GM19025 (cell line): ENCODE measurements around the gene MGAT3.
"Not testable (repeated sequence)": the region's sequence is repeated elsewhere in the genome, so short reads cannot be mapped to it uniquely, and the experiment has no call there.

Source experiments
- ATAC-seq: cut with Tn5 transposase; IDR thresholded peaks from one replicate; pipeline ENCODE4 v1.9.1; 2021; ENCODE audit warnings: mild to moderate bottlenecking, low read depth, moderate library complexity; ENCODE audit not compliant: unreplicated experiment

The MGAT3 gene

DNA sequence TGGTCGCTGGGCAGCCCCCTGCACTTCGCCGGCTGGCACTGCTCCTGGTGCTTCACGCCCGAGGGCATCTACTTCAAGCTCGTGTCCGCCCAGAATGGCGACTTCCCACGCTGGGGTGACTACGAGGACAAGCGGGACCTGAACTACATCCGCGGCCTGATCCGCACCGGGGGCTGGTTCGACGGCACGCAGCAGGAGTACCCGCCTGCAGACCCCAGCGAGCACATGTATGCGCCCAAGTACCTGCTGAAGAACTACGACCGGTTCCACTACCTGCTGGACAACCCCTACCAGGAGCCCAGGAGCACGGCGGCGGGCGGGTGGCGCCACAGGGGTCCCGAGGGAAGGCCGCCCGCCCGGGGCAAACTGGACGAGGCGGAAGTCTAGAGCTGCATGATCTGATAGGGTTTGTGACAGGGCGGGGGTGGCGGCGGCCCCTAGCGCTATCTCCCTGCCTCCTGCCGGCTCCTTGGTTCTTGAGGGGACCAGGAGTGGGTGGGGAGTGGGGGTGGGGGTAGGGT, 31.8 kb downstream of the MGAT3 start:
- ATAC-seq: no peak

DNA sequence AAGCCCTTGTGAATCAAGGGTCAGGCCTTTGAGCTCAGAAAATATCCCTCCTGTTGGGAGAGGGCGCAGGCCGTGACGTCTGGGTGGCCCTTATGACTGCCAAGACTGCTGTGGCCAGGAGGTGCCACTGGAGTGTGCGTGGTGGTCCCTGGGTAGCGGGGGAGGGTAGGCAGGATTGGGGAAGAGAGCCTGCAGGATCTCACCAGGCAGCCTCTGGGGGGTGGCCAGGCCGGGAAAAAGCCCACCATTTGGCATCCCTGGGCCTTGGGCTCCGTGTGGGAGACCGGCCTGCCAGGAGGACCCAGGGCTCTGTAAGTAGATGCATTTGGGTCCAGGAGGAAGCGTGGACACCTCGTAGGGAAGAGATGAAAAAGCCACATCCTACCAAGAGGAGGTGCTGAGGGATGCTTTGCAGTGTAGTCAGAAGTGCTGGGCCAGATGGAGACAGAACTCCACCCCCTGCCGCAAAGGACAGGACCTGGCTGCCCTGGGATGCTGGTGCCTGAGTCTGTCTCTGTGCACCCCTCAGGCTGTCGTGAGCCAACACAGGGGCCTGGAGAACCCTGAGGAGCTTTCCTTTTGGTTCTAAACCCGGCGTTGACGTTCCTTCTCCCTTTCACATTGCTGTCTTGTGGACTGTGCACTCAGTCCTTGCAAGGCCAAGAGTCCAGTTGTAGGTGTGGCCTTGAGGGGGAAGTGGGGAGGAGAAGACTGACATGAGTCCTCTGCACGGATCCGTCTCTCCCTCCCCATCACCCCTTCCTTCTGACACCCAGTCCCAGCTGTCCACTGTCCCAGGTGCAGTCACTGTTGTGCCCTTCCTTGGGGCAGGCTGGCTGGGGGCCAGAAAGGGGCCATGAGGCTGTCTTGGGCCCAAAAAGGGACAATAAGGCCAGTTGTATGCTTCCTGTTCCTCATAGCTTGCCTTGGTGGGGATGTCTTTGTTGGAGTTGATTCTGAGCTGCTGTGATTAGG, 32.6 kb downstream of the MGAT3 start:
- no peak for ATAC-seq

DNA sequence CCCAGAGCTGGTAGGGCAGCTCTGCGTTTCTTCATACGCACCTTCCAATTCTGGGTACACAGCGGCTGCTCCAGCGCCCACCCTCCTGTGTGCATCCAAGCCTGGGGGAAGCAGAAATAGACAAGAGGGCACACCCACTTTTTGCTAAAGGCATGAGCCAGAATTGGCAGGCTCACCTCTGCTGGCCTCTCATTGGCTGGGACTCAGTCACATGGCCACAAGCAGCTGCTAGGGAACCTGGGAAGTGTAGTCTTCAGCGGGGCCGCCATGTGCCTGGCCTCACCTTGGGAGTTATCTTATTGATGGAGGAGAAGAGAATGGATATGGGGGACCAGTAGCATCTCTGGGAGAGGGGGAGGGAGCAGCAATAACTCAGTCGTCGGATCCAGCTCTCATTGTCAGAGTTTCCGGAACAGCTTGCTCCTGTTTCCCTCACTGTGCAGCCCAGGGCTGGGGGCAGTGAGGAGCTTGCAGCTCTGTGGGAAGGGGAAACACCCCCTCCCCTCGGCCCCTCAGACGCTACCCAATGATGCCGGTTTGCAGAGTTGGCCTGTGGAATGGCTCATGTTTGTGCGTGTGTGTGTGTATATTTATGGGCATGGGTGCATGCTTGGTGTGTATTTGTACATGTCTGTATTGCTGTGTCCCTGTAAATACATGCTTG, 33.5 kb downstream of the MGAT3 start:
- peak; percentile 83 for ATAC-seq

DNA sequence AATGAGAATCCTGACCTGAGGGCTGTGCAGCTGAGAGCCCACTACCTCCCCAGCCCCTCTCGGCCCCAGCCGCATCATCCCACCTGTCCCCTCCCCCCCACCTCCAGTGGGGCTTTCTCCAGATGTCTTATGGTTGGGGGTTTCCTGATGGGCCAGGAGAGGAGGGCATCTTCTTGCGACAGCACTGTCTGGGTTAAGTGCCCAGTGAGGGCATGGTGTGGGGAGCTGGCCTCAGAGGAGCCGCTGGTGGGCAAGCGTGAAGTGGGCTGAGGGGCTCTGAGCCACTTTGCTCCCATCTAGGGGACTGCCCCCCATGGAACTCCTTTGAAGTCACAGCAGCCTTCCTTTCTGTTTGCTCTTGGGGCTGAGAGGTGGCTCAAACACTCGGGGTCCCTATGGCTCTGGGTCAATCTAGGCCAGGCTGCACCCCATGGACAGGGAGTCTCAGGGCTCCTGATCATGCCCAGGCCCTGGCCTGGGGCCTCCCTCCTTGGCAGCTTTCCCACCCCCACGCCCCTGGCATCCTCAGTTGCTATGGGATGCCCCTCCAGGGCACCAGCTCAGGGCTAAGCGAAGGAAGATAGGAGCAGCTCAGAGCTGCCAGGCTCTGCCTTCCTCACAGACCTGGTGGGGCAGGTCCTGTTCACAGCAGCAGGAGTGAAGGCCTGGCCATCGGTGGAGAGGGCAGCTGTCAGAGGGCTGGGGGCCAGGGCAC, 34.3 kb downstream of the MGAT3 start:
- ATAC-seq: no peak

DNA sequence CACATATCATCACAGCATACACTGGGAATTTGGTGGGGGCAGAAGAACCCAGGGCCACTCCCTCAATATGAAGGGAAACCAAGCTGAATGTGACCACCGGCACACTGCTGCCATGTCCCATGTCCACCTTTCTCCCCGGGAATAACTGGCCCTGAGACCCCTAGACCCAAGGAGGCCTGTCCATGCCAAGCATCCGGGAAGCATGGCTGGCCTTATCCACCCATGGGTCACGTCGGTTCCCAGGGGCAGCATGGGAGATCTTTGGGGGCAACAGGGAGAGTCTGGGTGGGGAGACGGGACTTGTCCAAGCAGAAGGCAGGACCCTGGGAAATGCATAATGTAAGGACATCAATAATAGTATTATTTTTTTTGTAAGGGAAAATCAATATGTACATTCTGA, 34.9 kb downstream of the MGAT3 start:
- no peak for ATAC-seq

DNA sequence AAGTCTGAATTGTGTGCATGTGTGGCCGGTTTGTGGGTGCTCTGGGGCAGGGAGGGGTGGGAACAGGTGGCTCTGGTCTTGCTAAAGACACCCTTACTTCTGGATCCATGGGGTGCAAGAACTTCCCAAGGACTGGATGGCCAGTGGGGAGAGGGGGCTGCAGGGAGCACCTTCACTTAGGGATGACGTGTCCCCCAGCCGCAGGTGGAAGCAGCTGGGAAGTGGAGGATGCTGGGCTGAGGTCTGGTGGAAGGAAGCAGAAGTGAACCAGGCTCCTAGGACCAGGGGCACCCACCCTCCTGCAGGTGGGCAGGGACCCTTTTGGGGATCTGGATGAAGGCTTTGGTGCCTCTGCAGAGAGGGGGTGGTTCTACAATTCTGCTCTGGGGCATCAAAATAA, 35.4 kb downstream of the MGAT3 start:
- ATAC-seq: no peak

DNA sequence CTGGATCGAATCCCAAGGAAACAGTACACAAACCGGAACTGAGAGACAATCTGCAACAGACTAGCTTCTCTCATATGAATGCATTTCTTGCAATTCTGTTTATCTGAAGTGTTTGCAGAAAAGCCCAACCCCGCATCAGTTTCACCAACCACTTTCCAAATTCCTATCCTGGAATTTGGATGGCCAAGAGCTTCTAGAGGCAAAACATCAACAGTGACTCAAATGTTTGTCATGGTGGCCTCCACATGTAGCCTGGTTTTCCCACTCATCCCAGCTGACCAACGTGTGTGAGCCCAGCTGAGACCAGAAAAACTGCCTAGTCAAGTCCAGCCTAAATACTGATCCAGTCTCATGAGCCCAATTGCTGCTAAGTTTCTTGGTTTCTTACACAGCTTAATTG, 36.9 kb downstream of the MGAT3 start:
- no peak for ATAC-seq

DNA sequence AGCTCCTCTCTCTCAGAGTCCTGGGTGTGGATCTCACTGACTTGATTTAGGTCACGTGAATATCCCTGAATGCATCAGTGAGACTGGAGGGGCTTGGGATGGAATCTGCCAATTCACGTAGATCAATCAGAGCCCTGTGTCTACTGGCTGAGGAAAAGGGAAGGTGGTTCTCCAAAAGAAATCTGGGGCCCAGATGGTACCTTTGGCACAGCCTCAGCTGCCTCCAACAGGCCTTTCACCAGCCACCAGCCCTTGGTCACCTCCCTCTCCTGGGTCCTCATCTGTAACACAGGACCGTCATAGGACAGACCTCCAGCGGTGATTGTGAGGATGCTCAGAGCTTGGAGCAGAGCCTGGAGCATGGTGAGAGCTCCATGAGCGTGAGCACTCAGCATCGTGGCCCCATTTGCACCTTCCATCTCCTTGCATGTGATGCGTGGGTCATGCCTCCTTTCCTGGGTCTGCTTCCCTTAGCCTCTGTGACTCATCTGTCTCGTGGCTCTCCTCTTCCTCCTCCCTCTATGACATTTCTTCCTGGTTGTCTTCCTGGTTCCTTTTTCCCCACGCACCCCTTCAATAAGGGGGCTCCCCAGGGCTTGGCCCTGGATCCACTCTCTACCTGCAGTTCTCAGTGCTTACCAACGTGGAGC, 37.8 kb downstream of the MGAT3 start:
- ATAC-seq: no peak

DNA sequence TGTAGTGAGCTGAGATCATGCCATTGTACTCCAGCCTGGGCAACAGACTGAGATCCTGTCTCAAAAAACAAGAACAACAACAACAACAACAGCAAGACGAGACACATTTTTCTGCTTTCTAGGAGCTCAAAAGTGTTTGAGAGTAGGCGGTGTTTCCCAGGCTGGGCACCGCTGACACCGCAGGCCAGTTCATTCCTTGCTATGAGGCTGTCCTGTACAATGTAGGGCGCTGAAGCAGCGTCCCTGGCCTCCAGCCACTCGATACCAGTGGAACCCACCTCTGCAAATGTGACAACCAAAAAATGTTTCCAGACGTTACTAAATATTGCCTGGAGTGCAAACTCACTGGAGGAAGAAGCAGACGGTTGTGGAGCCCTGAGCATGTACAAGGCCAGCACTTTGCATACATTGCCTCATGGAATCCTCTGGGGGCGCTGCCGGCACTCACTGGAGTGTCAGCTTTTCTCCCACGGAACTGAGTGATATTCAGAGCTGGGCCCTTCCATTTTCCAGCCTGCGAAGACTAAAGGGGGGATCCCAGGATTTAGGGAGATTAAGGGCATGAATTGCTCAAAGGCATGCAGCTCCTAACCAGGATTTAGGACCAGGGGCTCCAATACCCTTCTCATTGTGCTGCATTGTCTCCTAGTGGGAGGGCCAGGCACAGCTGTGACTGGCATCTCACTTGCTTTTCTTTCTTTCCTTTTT, 39.5 kb downstream of the MGAT3 start:
- no peak for ATAC-seq

DNA sequence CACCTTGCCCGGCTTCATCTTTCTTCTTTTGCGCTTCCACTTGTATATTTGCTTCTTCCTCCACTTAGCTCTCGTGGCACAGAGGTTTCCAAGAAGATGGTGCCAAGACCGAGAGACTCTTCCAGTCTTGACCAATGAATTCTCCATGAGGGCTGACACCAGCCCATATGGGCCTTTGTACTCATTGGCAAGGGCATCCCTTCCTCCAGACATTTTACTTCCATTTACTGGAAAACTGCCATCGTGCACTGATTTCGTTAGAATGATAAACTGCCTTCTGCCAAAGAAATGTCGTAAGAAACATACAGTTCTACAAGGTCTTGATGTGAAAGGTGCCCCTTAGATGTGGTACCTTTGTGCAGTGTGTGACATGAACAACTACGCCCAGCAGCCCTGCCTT, 40.6 kb downstream of the MGAT3 start:
- no peak for ATAC-seq

DNA sequence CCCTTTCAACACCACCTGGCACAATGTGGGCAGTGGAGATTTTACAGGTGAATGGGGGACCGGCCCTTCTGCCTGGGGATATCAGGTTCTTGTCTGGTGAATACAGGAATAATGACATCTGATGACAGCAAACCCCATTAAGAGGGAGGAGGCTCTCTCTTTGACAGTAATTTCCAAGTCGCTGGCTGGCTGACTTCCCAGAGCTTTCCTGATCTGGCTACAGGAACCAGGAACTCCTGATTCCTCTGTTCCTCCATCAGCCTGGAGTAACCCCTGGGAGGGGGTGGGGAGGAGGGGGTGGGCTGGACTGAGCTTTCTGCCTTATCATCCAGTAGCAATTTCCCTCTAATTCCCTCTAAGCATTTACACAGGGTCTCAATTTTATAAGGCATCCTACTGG, 41.6 kb downstream of the MGAT3 start:
- no peak for ATAC-seq

DNA sequence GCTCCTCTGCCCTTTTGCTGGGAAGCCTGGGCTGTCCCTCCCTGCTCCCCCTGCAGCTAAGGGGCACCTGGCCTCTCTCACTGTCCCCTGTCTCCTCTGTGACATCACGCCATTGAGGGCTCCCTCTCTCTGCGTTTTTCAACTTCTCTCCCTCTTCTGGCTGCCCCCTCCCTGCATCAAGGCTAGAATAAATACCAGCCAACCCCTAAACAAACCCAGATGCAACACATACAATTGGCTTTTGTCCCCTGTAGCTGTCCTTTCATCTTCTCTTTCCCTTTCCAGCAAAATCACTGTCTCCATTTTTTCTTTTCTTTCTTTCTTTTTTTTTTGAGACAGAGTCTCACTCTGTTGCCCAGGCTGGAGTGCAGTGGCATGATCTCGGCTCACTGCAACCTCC, 42.0 kb downstream of the MGAT3 start:
- no peak for ATAC-seq

DNA sequence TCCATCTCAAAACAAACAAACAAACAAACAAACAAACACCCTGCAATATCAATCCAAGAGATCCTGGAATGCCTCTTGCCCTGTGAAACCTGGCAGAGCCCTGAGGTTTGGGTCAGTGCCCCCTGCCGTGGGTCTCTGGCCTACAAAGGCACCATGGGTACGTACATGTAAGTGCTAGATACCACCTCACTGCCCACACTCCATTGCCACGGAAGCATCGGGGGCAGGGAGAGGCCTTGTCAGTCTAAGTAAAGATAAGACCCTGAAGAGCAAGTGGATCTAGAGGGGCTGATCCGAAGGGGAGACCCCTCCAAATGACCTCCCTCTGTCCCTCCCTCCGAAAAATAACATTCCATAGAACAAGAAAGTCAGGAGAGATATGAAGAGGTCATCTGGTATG, 43.3 kb downstream of the MGAT3 start:
- no peak for ATAC-seq

DNA sequence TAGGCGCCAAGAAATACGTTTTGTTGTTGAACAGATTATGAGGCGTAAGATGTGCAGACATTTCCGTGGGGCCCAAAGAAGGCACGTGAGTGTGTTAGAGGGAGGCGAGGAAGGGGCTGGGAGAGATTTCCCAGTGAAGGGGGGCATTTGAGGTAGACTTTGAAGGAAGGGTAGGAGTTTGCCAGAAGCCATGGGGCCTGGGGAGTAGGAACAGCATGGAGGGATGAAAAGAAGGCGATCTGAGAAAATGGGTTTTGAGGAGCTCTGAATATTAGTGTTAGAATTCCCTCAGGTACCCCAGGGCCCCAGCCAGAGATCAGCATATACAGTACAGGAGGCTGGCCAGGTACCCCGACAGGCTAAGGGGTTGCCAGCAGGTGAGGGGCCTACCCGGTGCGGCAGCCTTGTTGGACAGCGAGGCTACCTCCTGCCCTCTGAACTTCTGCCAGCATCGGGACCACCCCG, 44.9 kb downstream of the MGAT3 start:
- ATAC-seq: no peak

DNA sequence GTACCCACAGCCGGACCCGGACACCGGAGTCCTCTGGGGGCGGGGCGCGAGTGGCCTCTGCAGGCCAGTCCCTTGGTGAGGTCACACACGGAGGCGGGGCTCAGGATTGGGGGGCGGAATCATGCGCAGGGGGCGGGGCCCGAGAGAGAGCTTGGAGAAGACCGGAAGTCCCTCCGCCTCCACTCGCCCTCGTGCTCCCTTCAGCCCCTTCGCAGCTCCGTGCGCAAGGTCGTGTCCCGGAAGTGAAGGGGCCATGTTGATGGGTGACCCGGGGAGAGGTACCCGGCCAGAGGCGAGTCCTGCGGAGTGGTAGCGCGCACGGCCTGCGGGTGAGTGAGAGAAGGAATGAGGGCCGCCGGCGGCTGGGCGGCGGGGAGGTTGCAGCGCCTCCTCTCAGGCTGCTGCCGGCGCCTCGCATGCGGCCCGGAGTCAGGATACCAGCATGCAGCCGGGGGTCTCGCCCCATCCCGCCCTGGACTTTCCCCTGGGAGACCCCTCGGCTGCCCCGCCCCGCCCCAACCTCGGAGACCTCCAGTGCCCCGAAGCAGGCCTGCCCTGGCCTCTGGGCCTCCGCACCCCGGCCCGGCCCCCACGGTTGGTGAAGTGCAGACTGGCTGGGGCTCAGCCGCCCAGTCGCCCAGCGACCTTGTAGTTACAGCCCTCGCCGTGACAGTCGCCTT, 45.4 kb downstream of the MGAT3 start, which contains the start of gene MIEF1:
Gene MIEF1 (plus strand): TSS at position 182 of the 680 bp plus-strand sequence. CDS start 9,005 bp downstream, outside the sequence.
- ATAC-seq: peak; percentile 95

DNA sequence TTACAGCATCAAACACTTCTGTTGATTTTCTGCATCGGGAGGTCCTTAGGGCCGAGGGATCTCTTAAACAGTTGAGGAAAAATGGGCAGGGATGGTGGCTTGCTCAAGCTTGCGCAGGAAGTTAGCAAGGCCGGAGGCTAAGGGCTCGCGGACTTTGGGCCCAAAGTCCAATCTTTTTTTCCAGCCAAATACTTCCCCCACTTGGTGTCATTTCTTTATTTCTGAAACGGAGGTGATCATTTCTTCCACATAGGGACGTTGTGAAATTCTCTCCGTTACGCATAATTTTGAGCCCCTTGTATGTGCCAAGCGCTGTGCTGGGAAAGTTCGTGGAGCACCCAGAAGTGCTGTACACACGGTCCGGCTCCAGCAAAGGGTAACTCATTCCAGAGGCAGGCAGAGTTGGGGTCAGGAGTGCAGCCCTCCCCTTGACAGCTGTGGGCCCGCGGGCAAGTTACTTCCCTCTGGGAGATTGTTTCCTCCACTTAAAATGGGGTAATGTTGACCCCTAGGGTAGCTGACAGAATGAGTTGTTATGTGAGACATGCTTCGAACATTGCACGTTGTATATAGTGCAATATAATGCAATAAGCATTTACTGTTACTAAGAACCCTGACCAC, 46.1 kb downstream of the MGAT3 start:
- no peak for ATAC-seq

DNA sequence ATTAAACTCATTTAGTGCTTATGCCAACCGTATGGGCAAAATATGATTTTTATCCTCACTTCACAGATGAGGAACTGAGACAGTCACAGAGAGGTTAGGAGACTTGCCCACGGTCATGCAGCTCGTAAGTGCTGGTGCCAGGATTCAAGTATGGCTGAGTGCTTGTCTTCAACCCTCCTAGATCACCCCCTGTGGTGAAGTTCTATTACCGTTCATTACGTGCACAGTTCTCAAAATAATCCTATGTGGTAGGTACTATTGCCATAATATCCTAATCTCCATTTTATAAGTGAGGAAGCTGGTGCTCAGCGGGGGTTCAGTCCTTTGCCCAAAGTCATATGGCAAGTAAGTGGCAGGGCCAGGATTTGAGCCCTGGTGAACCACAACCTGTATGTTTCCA, 46.8 kb downstream of the MGAT3 start:
- ATAC-seq: no peak

DNA sequence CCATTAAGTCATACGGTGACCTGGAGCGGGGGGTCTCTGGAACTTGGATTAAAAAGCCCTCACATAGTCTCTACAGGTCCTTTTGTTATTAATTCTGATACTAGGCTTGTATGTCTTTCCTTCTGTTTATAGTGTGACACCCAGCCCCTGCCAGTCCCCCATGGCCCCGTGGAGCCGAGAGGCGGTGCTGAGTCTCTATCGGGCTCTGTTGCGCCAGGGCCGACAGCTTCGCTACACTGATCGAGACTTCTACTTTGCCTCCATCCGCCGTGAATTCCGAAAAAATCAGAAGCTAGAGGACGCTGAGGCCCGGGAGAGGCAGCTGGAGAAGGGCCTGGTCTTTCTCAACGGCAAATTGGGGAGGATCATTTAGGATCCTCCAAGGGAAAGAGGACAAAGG, 47.3 kb downstream of the MGAT3 start:
- no peak for ATAC-seq

DNA sequence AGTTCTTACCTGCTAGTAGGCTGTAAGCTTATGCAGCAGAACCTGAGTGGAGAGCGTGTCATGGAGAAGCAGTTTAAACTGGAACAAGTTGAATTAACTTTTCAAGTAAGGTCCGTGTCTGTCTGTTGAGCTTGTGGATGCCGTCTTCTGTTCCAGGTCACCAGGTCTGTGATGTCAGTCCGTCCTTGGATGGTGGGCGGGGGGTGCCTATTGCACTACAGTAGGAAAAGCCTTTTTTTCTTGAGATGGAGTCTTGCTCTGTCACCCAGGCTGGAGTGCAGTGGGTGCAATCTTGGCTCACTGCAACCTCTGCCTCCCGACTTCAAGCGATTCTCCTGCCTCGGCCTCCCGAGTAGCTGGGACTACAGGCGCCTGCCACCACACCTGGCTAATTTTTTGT, 50.2 kb downstream of the MGAT3 start:
- ATAC-seq: not testable (repeated sequence)
